ENCODE measurements around the gene DLGAP1.

DLGAP1 gene

DNA sequence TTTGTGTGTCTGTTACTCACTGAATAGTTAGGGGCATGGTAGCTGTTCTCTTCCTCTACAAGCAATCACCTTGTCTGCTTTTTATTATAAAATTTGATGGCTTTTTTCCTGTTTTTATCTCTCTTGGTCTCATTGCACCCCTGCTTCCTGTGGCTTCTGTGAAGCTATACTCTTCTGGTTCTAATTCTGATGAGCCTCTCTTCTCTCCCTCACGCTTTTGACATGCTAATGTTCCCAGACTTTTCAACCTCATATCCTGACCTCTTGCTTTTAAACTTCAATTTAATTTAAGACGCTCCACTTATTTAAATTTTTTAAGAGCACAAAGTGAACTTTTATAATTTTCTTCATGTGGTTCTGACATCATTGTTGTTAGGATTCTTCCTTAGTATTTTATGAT is 361.4 kb downstream of the DLGAP1 start:
- Histone ChIP-seq H3K27ac (ENCODE audit: low read length) (no peak overlapping the region), H3K9ac (ENCODE audit: low read length in 2 of 2) (no peak overlapping the region), H3K4me1 (ENCODE audit: control insufficient read depth, insufficient read depth, low read length) (no peaks in the 10 kb centered on the region), H3K36me3 (ENCODE audit: control insufficient read depth in 2 of 2, insufficient read depth in 2 of 2, low read length in 2 of 2) (no peaks in the 10 kb centered on the region), H3K9me3 (ENCODE audit: control insufficient read depth in 2 of 2, low read length in 2 of 2) (no peaks in the 10 kb centered on the region), H3K27me3 (ENCODE audit: control insufficient read depth in 1 of 2, insufficient read depth in 2 of 2, low read length in 2 of 2) (no peaks in the 10 kb centered on the region), H3K4me3 (ENCODE audit: low read length in 2 of 2) (no peak overlapping the region)

- H3K27me3 ChIP-seq (ENCODE audit: control insufficient read depth in 1 of 2, insufficient read depth in 2 of 2, low read length in 2 of 2) = no peaks in the 10 kb centered on the region
- no peak overlapping the region for H3K9ac ChIP-seq (ENCODE audit: low read length in 2 of 2)
- H3K4me3 ChIP-seq (ENCODE audit: low read length in 2 of 2) = no peak overlapping the region
- no peaks in the 10 kb centered on the region for H3K36me3 ChIP-seq (ENCODE audit: control insufficient read depth in 2 of 2, insufficient read depth in 2 of 2, low read length in 2 of 2)
- no peaks in the 10 kb centered on the region for H3K4me1 ChIP-seq (ENCODE audit: control insufficient read depth, insufficient read depth, low read length)
- no peak overlapping the region for H3K27ac ChIP-seq (ENCODE audit: low read length)
- H3K9me3 ChIP-seq (ENCODE audit: control insufficient read depth in 2 of 2, low read length in 2 of 2) = no peaks in the 10 kb centered on the region
These were observed 370.7 kb downstream of the DLGAP1 start for GRCh38 chr18:4084382-4084900.

DNA sequence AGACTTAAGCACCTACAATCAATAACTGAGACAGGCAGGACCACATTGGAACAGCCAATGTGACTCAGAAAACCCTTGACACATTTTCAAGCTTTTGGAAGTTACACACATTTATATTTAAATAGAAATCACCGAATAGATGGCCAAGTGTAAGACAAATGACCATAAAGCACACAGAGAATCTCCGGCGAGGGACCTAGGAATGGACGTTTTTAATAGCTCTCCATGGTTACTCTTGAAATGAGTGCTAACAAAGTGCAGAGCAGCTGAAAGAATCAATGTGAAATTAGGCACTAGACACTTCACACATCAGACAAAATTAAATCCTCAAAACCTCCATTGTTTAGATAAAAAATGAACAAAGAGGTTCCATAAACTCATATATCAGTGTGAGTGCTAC is 376.9 kb downstream of the DLGAP1 start:
- Histone ChIP-seq H3K27ac (ENCODE audit: low read length) (no peak overlapping the region), H3K27me3 (ENCODE audit: control insufficient read depth in 1 of 2, insufficient read depth in 2 of 2, low read length in 2 of 2) (no peaks in the 10 kb centered on the region), H3K36me3 (ENCODE audit: control insufficient read depth in 2 of 2, insufficient read depth in 2 of 2, low read length in 2 of 2) (no peaks in the 10 kb centered on the region), H3K4me1 (ENCODE audit: control insufficient read depth, insufficient read depth, low read length) (no peaks in the 10 kb centered on the region), H3K4me3 (ENCODE audit: low read length in 2 of 2) (no peak overlapping the region), H3K9me3 (ENCODE audit: control insufficient read depth in 2 of 2, low read length in 2 of 2) (no peaks in the 10 kb centered on the region), H3K9ac (ENCODE audit: low read length in 2 of 2) (no peak overlapping the region)

- H3K27ac ChIP-seq (ENCODE audit: low read length) = no peak overlapping the region
- no peaks in the 10 kb centered on the region for H3K9me3 ChIP-seq (ENCODE audit: control insufficient read depth in 2 of 2, low read length in 2 of 2)
- H3K9ac ChIP-seq (ENCODE audit: low read length in 2 of 2) = no peak overlapping the region
- H3K27me3 ChIP-seq (ENCODE audit: control insufficient read depth in 1 of 2, insufficient read depth in 2 of 2, low read length in 2 of 2) = no peaks in the 10 kb centered on the region
- no peak overlapping the region for H3K4me3 ChIP-seq (ENCODE audit: low read length in 2 of 2)
- no peaks in the 10 kb centered on the region for H3K4me1 ChIP-seq (ENCODE audit: control insufficient read depth, insufficient read depth, low read length)
- H3K36me3 ChIP-seq (ENCODE audit: control insufficient read depth in 2 of 2, insufficient read depth in 2 of 2, low read length in 2 of 2) = no peaks in the 10 kb centered on the region
These were observed 377.4 kb downstream of the DLGAP1 start for GRCh38 chr18:4077721-4078120.

DNA sequence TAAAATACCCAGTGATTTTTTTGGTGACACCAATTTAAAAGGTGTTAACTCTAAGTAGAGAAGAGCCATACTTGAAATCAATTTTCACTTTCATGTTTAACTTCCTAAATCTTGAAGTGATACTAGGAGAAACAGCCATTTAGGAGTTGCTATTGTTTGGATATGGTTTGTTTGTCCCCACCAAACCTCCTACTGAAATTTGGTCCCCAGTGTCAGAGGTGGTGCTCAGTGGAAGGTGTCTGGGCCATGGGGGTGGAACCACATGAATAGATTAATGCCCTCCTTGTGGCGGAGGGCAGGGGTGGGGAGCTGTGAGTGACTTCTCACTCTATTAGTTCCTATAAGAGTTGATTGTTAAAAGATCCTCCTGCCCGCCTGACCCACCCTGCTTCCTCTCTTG is 377.9 kb downstream of the DLGAP1 start:
- Histone ChIP-seq H3K27me3 (ENCODE audit: control insufficient read depth in 1 of 2, insufficient read depth in 2 of 2, low read length in 2 of 2) (no peaks in the 10 kb centered on the region), H3K9me3 (ENCODE audit: control insufficient read depth in 2 of 2, low read length in 2 of 2) (no peaks in the 10 kb centered on the region), H3K27ac (ENCODE audit: low read length) (no peak overlapping the region), H3K4me3 (ENCODE audit: low read length in 2 of 2) (no peak overlapping the region), H3K36me3 (ENCODE audit: control insufficient read depth in 2 of 2, insufficient read depth in 2 of 2, low read length in 2 of 2) (no peaks in the 10 kb centered on the region), H3K9ac (ENCODE audit: low read length in 2 of 2) (no peak overlapping the region), H3K4me1 (ENCODE audit: control insufficient read depth, insufficient read depth, low read length) (no peaks in the 10 kb centered on the region)

- no peak overlapping the region for H3K4me3 ChIP-seq (ENCODE audit: low read length in 2 of 2)
- H3K36me3 ChIP-seq (ENCODE audit: control insufficient read depth in 2 of 2, insufficient read depth in 2 of 2, low read length in 2 of 2) = no peaks in the 10 kb centered on the region
- H3K27me3 ChIP-seq (ENCODE audit: control insufficient read depth in 1 of 2, insufficient read depth in 2 of 2, low read length in 2 of 2) = no peaks in the 10 kb centered on the region
- no peak overlapping the region for H3K27ac ChIP-seq (ENCODE audit: low read length)
- H3K4me1 ChIP-seq (ENCODE audit: control insufficient read depth, insufficient read depth, low read length) = no peaks in the 10 kb centered on the region
- no peak overlapping the region for H3K9ac ChIP-seq (ENCODE audit: low read length in 2 of 2)
- no peaks in the 10 kb centered on the region for H3K9me3 ChIP-seq (ENCODE audit: control insufficient read depth in 2 of 2, low read length in 2 of 2)
These were observed 380.5 kb downstream of the DLGAP1 start for GRCh38 chr18:4074647-4075046.

DNA sequence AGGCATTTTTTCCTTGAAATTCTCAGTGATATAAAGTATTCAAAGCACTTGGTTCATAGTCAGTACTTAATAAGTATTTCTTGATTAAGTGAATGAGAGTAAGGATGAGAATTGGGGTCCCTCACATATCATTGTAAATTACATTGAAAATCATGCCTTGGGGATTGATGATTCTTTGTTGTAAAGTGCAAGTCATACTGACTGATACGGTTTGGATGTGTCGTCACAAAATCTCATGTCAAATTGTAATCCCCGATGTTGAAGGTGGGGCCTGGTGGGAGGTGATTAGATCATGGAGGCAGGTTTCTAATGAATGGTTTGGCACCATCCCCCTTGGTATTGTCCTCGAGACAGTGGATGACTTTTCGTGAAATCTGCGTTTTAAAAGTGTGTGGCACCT is 385.9 kb downstream of the DLGAP1 start:
- Histone ChIP-seq H3K9me3 (ENCODE audit: control insufficient read depth in 2 of 2, low read length in 2 of 2) (no peaks in the 10 kb centered on the region), H3K9ac (ENCODE audit: low read length in 2 of 2) (no peak overlapping the region), H3K27ac (ENCODE audit: low read length) (no peak overlapping the region), H3K36me3 (ENCODE audit: control insufficient read depth in 2 of 2, insufficient read depth in 2 of 2, low read length in 2 of 2) (no peaks in the 10 kb centered on the region), H3K27me3 (ENCODE audit: control insufficient read depth in 1 of 2, insufficient read depth in 2 of 2, low read length in 2 of 2) (no peaks in the 10 kb centered on the region), H3K4me1 (ENCODE audit: control insufficient read depth, insufficient read depth, low read length) (no peaks in the 10 kb centered on the region), H3K4me3 (ENCODE audit: low read length in 2 of 2) (no peak overlapping the region)

DNA sequence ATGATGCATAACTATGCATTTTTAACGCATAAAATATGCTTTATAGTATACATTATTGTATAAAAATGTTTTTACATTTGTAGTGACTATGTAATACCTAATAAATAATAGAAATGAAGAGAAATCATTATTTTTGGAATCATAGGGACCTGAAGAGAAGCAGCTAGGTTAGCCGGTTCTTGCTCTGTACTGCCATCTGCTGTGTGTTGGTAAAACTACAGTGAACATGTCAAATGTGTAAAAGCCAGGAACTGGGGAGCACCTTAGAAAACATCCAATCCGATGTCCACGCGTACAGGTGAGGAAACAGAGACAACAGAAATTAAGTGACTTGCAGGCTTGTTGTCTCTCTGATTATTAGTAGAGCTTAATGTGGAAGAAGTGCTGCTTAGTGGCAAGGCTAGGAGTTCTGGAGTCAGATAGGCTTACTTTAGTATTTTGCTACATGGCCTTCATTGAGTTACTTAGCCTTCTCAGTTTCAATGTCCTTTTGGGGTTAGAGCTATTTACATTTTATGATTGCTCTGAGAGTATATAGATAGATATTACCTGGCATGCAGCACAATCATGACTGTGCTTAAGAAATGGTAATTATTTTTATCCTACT is 386.5 kb downstream of the DLGAP1 start:
- no peak overlapping the region for H3K4me3 ChIP-seq (ENCODE audit: low read length in 2 of 2)
- H3K27ac ChIP-seq (ENCODE audit: low read length) = no peak overlapping the region
- H3K9me3 ChIP-seq (ENCODE audit: control insufficient read depth in 2 of 2, low read length in 2 of 2) = no peaks in the 10 kb centered on the region
- no peaks in the 10 kb centered on the region for H3K27me3 ChIP-seq (ENCODE audit: control insufficient read depth in 1 of 2, insufficient read depth in 2 of 2, low read length in 2 of 2)
- no peaks in the 10 kb centered on the region for H3K4me1 ChIP-seq (ENCODE audit: control insufficient read depth, insufficient read depth, low read length)
- no peaks in the 10 kb centered on the region for H3K36me3 ChIP-seq (ENCODE audit: control insufficient read depth in 2 of 2, insufficient read depth in 2 of 2, low read length in 2 of 2)
- H3K9ac ChIP-seq (ENCODE audit: low read length in 2 of 2) = no peak overlapping the region

DNA sequence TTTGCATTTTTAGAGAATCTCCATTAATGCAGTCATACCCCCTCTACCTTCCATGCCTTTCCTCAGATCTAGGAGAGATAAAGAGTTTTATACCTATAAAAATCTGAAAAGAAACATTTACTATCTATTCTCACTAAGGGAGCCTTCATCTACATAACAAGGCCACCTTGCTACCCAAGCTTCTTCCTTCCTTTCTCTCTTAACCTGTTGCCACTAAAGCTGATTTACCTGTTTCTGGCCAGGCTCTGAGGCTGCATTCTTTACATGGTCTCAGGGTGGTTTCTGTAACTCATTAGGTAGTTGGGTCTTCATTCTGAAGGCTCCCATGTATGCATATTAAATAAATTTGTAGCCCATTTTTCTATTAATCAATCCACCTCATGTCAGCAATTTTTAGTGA is 391.6 kb downstream of the DLGAP1 start:
- Histone ChIP-seq H3K27ac (ENCODE audit: low read length) (no peak overlapping the region), H3K9me3 (ENCODE audit: control insufficient read depth in 2 of 2, low read length in 2 of 2) (no peaks in the 10 kb centered on the region), H3K27me3 (ENCODE audit: control insufficient read depth in 1 of 2, insufficient read depth in 2 of 2, low read length in 2 of 2) (no peaks in the 10 kb centered on the region), H3K36me3 (ENCODE audit: control insufficient read depth in 2 of 2, insufficient read depth in 2 of 2, low read length in 2 of 2) (no peaks in the 10 kb centered on the region), H3K4me1 (ENCODE audit: control insufficient read depth, insufficient read depth, low read length) (no peaks in the 10 kb centered on the region), H3K4me3 (ENCODE audit: low read length in 2 of 2) (no peak overlapping the region), H3K9ac (ENCODE audit: low read length in 2 of 2) (no peak overlapping the region)

DNA sequence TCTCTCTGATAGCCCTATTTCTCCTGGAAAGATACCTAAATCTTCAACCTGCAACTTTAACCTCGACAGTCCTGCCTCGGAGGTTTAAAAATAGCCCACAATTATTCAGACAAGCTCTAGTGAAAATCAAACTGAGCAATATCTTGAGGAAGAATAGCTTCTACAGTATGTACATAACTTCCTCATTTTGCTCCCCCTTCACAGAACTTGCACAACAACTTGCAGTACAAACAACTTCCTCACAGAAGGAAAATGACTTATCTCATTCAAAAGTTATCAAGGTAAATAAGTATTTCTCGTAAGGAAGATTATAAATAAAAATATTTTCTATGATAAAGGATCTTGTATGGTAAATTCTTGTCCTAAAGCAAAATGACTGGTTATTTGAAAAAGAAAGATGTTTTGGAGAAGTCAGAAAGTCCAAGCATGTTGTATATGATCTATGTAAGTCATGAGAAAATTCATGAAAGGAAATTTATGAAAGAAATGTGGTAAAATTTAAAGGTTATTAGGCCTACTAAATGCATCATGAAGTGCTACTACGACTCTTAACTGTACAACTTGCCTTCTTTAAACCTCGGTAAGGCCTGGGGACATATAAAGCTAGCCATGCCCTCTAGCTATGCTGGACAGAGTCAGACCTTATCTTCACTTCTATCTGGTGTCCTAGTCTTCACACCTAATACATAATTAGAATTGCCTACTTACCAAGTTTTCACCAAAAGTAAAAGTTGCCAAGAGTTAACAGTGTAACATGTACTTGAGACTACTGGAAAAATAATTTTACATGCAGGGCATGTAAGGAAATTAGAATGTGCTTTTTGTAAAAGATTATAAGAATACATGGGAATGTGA is 394.5 kb downstream of the DLGAP1 start:
- H3K4me1 ChIP-seq (ENCODE audit: control insufficient read depth, insufficient read depth, low read length) = no peaks in the 10 kb centered on the region
- H3K9me3 ChIP-seq (ENCODE audit: control insufficient read depth in 2 of 2, low read length in 2 of 2) = no peaks in the 10 kb centered on the region
- H3K27me3 ChIP-seq (ENCODE audit: control insufficient read depth in 1 of 2, insufficient read depth in 2 of 2, low read length in 2 of 2) = no peaks in the 10 kb centered on the region
- H3K9ac ChIP-seq (ENCODE audit: low read length in 2 of 2) = no peak overlapping the region
- no peak overlapping the region for H3K4me3 ChIP-seq (ENCODE audit: low read length in 2 of 2)
- H3K27ac ChIP-seq (ENCODE audit: low read length) = no peak overlapping the region
- no peaks in the 10 kb centered on the region for H3K36me3 ChIP-seq (ENCODE audit: control insufficient read depth in 2 of 2, insufficient read depth in 2 of 2, low read length in 2 of 2)

GRCh38 chr18:4058179-4058578 is 396.9 kb downstream of the DLGAP1 start:
- no peaks in the 10 kb centered on the region for H3K36me3 ChIP-seq (ENCODE audit: control insufficient read depth in 2 of 2, insufficient read depth in 2 of 2, low read length in 2 of 2)
- no peaks in the 10 kb centered on the region for H3K4me1 ChIP-seq (ENCODE audit: control insufficient read depth, insufficient read depth, low read length)
- H3K4me3 ChIP-seq (ENCODE audit: low read length in 2 of 2) = no peak overlapping the region

More at GRCh38 chr18:4058179-4058578, 396.9 kb downstream of the DLGAP1 start:
- no peak overlapping the region for H3K9ac ChIP-seq (ENCODE audit: low read length in 2 of 2)
- no peaks in the 10 kb centered on the region for H3K27me3 ChIP-seq (ENCODE audit: control insufficient read depth in 1 of 2, insufficient read depth in 2 of 2, low read length in 2 of 2)
- H3K27ac ChIP-seq (ENCODE audit: low read length) = no peak overlapping the region
- H3K9me3 ChIP-seq (ENCODE audit: control insufficient read depth in 2 of 2, low read length in 2 of 2) = no peaks in the 10 kb centered on the region

Measured in stomach smooth muscle (tissue), 2 donors.